Right lobe of liver (tissue), 4 donors: ENCODE measurements around the gene MAGEB2.

Experiments
- CTCF ChIP-seq, 4 donors: fragments of 200-600 bp in 3 of 4; fragments of 450-650 bp in 1 of 4; IDR thresholded peaks; one replicate each; pipeline versions ENCODE4 v1.5.1 to v1.8.0; 2016 to 2022; ENCODE audit warnings: antibody characterized with exemption in 4 of 4, mild to moderate bottlenecking in 2 of 4
- POLR2A ChIP-seq: fragments of 450-650 bp; IDR thresholded peaks from one replicate; pipeline ENCODE4 v1.6.1; 2017; ENCODE audit warnings: antibody characterized with exemption, mild to moderate bottlenecking
- donor health status: DM: no; HTN: no; CAD: no.
- donor health status: DM: no; HTN: no; CAD: no.
- donor health status: DM: no; HTN: yes; CAD: no.

DNA sequence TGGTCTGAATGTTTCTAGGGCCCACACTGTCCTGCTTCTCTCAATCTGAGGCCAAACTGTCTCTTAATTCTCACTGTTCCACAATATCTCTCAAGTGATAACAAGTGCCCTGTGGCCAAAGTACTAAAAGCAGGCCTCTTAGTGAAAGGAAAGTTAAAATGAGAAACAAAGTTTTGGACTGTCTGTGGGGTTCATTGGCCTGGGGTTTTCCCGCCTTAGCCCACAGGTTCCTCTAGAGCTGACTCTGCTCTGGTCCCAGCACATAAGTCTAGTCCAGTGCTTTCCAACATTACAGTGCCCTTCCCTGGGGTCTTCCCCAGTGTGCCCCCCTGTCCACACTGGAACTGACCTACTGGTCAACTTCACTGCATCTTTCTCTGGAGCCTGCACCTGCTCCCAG, 37.9 kb downstream of the MAGEB2 start:
- TF ChIP-seq CTCF (IDR thresholded peaks at IDR 0.05) (no peak), POLR2A (no peak)
